ENCODE data around the gene HMGCS1. TPM values are rescaled to one million over a fixed set of nuclear protein-coding genes. Genes with fewer than 3 reads are reported as not detected.

The HMGCS1 gene
- total and polyA plus RNA-seq, 2 of the 8 experiments (the other 6 are each of a cell fraction or from before 2014, with no cell fraction given) = 63.6 to 236 TPM

DNA sequence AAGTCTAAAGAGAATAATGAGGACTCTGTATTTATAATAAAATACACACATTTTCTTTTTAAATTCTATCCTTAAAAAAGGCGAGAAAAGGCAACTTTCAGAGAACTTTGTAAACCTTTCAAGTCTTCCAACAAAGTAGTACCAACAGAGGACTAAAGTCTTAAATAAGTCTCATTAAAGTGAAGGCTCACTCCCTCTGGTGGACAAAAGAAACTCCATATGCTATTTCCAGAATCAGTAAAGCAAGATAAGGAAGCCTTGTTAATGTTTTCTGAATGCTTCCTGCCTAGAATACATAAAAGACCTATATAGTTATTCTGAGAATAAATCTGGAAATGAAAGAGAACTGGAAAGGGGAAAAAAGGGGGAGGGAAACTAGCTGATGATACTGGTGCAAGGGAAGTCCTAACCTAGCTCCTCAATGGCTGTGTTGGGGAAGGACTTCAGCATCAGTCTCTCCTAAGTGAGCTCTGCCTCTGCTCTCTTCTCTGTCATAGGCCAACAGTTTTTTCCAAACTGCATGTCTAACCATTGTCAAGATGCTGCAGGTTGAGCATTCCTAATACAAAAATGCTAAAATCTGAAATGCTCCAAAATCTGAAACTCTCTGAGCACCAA is 7.2 kb downstream of the HMGCS1 start:
- Histone ChIP-seq H3K23ac (ENCODE audit: insufficient read length) (no peak overlapping the region), H3K27ac (ENCODE audit: low read depth, low read length) (no peak overlapping the region), H2BK5ac (ENCODE audit: low read depth, low read length) (no peak overlapping the region), H3K27me3 (replicated peaks in 1 of 4; ENCODE audit: control insufficient read depth in 3 of 4, extremely low read depth in 1 of 4, insufficient read depth in 3 of 4, low read length in 3 of 4) (no peaks in the 10 kb centered on the region), H3K9ac (replicated peaks in 1 of 4; ENCODE audit: extremely low read depth in 1 of 4, low read depth in 3 of 4, low read length in 3 of 4) (no peak overlapping the region), H3K18ac (ENCODE audit: extremely low read depth, low read length) (no peak overlapping the region), H4K8ac (ENCODE audit: extremely low read depth, insufficient read depth, low read length) (no peak overlapping the region), H3K56ac (replicated peaks; ENCODE audit: insufficient read length, low read depth, low read length) (no peak overlapping the region), H3K36me3 (ENCODE audit: control insufficient read depth in 2 of 4, insufficient read depth in 4 of 4, low read length in 3 of 4) (peaks cover 0 to 43% (median 4%) of the 10 kb centered on the region in 4 experiments; a peak in 3 of 8 replicates), H3K79me2 (ENCODE audit: control insufficient read depth in 1 of 2, insufficient read depth in 2 of 2, low read length in 2 of 2) (peaks cover 30 to 100% of the 10 kb centered on the region in 2 experiments), H4K20me1 (replicated peaks in 1 of 2; ENCODE audit: control insufficient read depth in 1 of 2, insufficient read depth in 2 of 2, low read length in 2 of 2) (peaks cover 26 to 42% of the 10 kb centered on the region in 2 experiments), H3K4me2 (ENCODE audit: insufficient read depth in 1 of 2, low read depth in 2 of 2, low read length in 2 of 2) (no peak overlapping the region), H2BK12ac (ENCODE audit: low read depth, low read length) (no peak overlapping the region), H2BK20ac (ENCODE audit: low read length) (no peak overlapping the region), H3K14ac (ENCODE audit: insufficient read length) (no peak overlapping the region), H4K5ac (ENCODE audit: insufficient read length, low read depth, low read length) (no peak overlapping the region), H3K9me3 (ENCODE audit: insufficient read depth in 2 of 2, low read depth in 1 of 2, low read length in 1 of 2) (no peaks in the 10 kb centered on the region), H3K23me2 (ENCODE audit: low read depth, low read length) (peaks cover 1% of the 10 kb centered on the region; the same call in 1 of the 2 replicates), H4K91ac (replicated peaks; ENCODE audit: insufficient read length, low read length) (no peak overlapping the region), H3K4ac (replicated peaks; ENCODE audit: insufficient read length, low read depth, low read length) (no peak overlapping the region), H2AFZ (ENCODE audit: low read length) (no peak overlapping the region), H2BK15ac (ENCODE audit: low read length) (no peak overlapping the region), H2BK120ac (replicated peaks; ENCODE audit: low read depth, low read length) (no peak overlapping the region), H3K4me3 (ENCODE audit: extremely low read depth in 1 of 4, insufficient read depth in 2 of 4, low read depth in 3 of 4, low read length in 4 of 4) (no peak overlapping the region), H3K79me1 (ENCODE audit: low read depth, low read length) (no peaks in the 10 kb centered on the region), H3K4me1 (replicated peaks in 1 of 4; ENCODE audit: control insufficient read depth in 3 of 4, insufficient read depth in 4 of 4, low read length in 3 of 4) (peaks cover 2 to 12% (median 8%) of the 10 kb centered on the region in 4 experiments; a peak in 6 of 7 replicates), H2AK5ac (ENCODE audit: low read depth, low read length) (no peak overlapping the region)
- DNase-seq (ENCODE audit: low read depth in 1 of 2, low spot score in 2 of 2) (no peak), FAIRE-seq (no peak)
- ChIA-PET POLR2A (ENCODE audit: partially characterized antibody) (interaction anchor here (1.0 kb wide), 1 partner anchor 10 kb away, joined by 3 read pairs; no protein-coding TSS in a partner anchor), CTCF (ENCODE audit: partially characterized antibody) (interaction anchor here (0.6 to 3.0 kb wide), 20 partner anchors 11 to 233 kb away, joined by 3 to 27 read pairs (median 4); partner anchors contain the start of gene ZNF131)
- WGBS, 2 experiments (ENCODE audit: extremely low coverage in 1 of 2, insufficient coverage in 1 of 2, insufficient read length in 1 of 2, insufficient replicate concordance in 2 of 2, low coverage in 1 of 2, low lambda C conversion rate in 2 of 2, missing lambda C conversion rate in 1 of 2) = 75% methylated on average over 1 of the region's 1 CpG; no CpG with 5 or more reads in 1 of the 2 experiments
- peak; percentile 39 to 43 for TF ChIP-seq RAD21 (IDR thresholded peaks at IDR 0.05 in 1 of 2, conservative IDR thresholded peaks at IDR 0.05 in 1 of 2; ENCODE audit: low read depth in 2 of 2, low read length in 2 of 2)
- no peak for TF ChIP-seq KDM5A (IDR thresholded peaks at IDR 0.05; ENCODE audit: low read length)
- TF ChIP-seq, protein P1, sequence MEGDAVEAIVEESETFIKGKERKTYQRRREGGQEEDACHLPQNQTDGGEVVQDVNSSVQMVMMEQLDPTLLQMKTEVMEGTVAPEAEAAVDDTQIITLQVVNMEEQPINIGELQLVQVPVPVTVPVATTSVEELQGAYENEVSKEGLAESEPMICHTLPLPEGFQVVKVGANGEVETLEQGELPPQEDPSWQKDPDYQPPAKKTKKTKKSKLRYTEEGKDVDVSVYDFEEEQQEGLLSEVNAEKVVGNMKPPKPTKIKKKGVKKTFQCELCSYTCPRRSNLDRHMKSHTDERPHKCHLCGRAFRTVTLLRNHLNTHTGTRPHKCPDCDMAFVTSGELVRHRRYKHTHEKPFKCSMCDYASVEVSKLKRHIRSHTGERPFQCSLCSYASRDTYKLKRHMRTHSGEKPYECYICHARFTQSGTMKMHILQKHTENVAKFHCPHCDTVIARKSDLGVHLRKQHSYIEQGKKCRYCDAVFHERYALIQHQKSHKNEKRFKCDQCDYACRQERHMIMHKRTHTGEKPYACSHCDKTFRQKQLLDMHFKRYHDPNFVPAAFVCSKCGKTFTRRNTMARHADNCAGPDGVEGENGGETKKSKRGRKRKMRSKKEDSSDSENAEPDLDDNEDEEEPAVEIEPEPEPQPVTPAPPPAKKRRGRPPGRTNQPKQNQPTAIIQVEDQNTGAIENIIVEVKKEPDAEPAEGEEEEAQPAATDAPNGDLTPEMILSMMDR (IDR thresholded peaks at IDR 0.05; ENCODE audit: control extremely low read depth in 1 of 3, insufficient read depth in 1 of 3, low read depth in 1 of 3, low read length in 3 of 3) = peak in 2 of 3 experiments; percentile 18 to 52; a peak in 2 of 4 replicates
- no peak for TF ChIP-seq CHD1 (IDR thresholded peaks at IDR 0.05; ENCODE audit: low read depth, low read length)

Measured in H1 (cell line).